ENCODE results near the gene RAB25.

- TF ChIP-seq CTCF (IDR thresholded peaks at IDR 0.05; ENCODE audit: poor library complexity) (peak; percentile 48), EZH2phosphoT487 (IDR thresholded peaks at IDR 0.05; ENCODE audit: low read depth, severe bottlenecking, unreplicated experiment) (no peak), EZH2 (IDR thresholded peaks at IDR 0.05; ENCODE audit: borderline replicate concordance) (no peak)
Observed at GRCh38 chr1:156025876-156026275, 35.1 kb upstream of the RAB25 start.
